CD4-positive, alpha-beta T cell (primary cell): ENCODE measurements around the gene KCNF1. TPM values are rescaled to one million over a fixed set of nuclear protein-coding genes. Genes with fewer than 3 reads are reported as not detected.

Experiments
- ATAC-seq: fragments of 200-7000 bp; cut with Tn5 transposase; one replicate; pipeline ENCODE4 v1.10.0; 2022; ENCODE audit warnings: mild to moderate bottlenecking; ENCODE audit not compliant: poor library complexity
- CTCF ChIA-PET: fragments of 350-600 bp; sonication (Branson Sonifier 250); formaldehyde crosslinking; loops from one replicate; lab custom pipeline; 2021; ENCODE audit warnings: antibody characterized with exemption, inconsistent platforms; lab: Charles Lee
- POLR2A ChIA-PET: fragments of 350-600 bp; sonication (Branson Sonifier 250); formaldehyde crosslinking; loops from one replicate; lab custom pipeline; 2021; ENCODE audit warnings: antibody characterized with exemption, inconsistent platforms; lab: Charles Lee
- DNase-seq, 14 experiments: peaks; one replicate each; pipeline ENCODE4 v3.0.0-alpha.2; 2013 to 2020; ENCODE audit warnings: mixed read lengths in 2 of 14
- H3K27ac ChIP-seq, 2 donors: one replicate each; pipeline versions ENCODE4 v1.5.1 to v1.7.0; 2013; ENCODE audit warnings: low read length in 2 of 2, low read depth in 1 of 2, mild to moderate bottlenecking in 1 of 2
- H3K27me3 ChIP-seq, 2 experiments: 1 replicate in 1 of 2; 2 replicates in 1 of 2; pipeline versions ENCODE4 v1.6.1 to v1.7.0; 2013; ENCODE audit warnings: low read length in 2 of 2, control low read depth in 1 of 2, mild to moderate bottlenecking in 1 of 2, moderate library complexity in 1 of 2; ENCODE audit not compliant: insufficient read depth in 2 of 2, control insufficient read depth in 1 of 2
- H3K36me3 ChIP-seq: one replicate; pipeline ENCODE4 v1.6.1; 2013; ENCODE audit warnings: low read length, control low read depth; ENCODE audit not compliant: insufficient read depth
- H3K4me1 ChIP-seq: one replicate; pipeline ENCODE4 v1.6.1; 2013; ENCODE audit warnings: low read length, control low read depth; ENCODE audit not compliant: insufficient read depth
- H3K4me3 ChIP-seq: one replicate; pipeline ENCODE4 v1.5.1; 2013; ENCODE audit warnings: mild to moderate bottlenecking, low read length, moderate library complexity
- H3K9me3 ChIP-seq, 2 experiments: 1 replicate in 1 of 2; 2 replicates in 1 of 2; pipeline versions ENCODE4 v1.6.1 to v1.7.0; 2013; ENCODE audit warnings: low read length in 2 of 2, mild to moderate bottlenecking in 2 of 2, control low read depth in 1 of 2, moderate library complexity in 1 of 2; ENCODE audit not compliant: control insufficient read depth in 1 of 2, insufficient read depth in 1 of 2
- H3K27ac Mint-ChIP-seq: one replicate; pipeline ENCODE4 v1.8.0; 2020; ENCODE audit warnings: mixed read lengths
- H3K27me3 Mint-ChIP-seq: one replicate; pipeline ENCODE4 v1.8.0; 2021; ENCODE audit warnings: mixed read lengths
- H3K36me3 Mint-ChIP-seq: one replicate; pipeline ENCODE4 v1.8.0; 2021; ENCODE audit warnings: low read depth, mixed read lengths
- H3K4me1 Mint-ChIP-seq: one replicate; pipeline ENCODE4 v1.8.0; 2021; ENCODE audit warnings: low read depth, mixed read lengths
- H3K4me3 Mint-ChIP-seq: one replicate; pipeline ENCODE4 v1.8.0; 2020; ENCODE audit warnings: mild to moderate bottlenecking, mixed read lengths
- H3K9me3 Mint-ChIP-seq: one replicate; pipeline ENCODE4 v1.8.0; 2020; ENCODE audit warnings: mixed read lengths
- CTCF ChIP-seq: fragments of 200-600 bp; IDR thresholded peaks from one replicate; pipeline ENCODE4 v1.8.0; 2022; ENCODE audit warnings: antibody characterized with exemption, mild to moderate bottlenecking
- intact Hi-C, 2 experiments: fragments of 100-400 bp; cut with DNase I in 1 of 2; cut with micrococcal nuclease in 1 of 2; formaldehyde crosslinking; loops; one replicate each; pipeline versions ENCODE4 v1.15.1 to v1.9.0; 2023 to 2025; cut with DNase I, micrococcal nuclease
- total RNA-seq, 174 experiments: library from RNA in 2 of 174; stranded (reverse) in 2 of 174; gene quantifications; one replicate each; pipeline ENCODE4 v1.2.3 and lab custom pipeline; 2021 to 2026

Gene KCNF1
- total RNA-seq, 2 experiments from 2014 or later: not detected

DNA sequence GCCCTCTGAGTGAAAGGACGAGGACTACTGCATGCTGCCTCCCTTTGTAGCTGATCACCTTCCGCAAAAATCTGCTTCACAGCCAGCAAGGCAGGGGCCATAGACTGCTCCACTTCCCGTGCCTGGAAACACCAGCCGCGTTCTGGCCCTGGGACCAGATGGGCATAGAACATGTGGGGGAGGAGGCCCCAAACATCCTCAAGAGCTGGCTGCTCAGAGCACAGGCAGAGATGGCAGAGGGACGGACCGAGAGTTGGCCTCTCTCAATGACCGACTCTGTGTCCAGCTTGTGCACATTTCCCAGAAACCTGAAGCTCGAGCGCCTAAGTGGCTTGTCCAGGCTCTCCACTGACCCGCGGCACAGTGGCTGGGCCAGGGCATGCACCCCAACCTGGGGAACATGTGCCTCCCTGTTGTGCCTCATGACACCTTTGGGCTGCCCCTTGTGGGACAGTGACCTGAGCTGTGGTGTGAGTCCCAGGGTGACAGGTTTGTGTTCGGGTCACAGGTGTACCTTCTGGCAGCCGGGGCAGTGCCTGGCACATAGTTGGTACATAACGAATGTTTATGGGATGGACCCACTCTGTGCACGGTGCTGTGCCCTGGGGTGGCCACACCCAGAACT, 9.1 kb downstream of the KCNF1 start:
- H3K27ac Mint-ChIP-seq: no peak overlapping the region
- Histone ChIP-seq H3K27me3 (peaks cover 0 to 6% of the 10 kb centered on the region in 2 experiments), H3K36me3 (no peaks in the 10 kb centered on the region), H3K4me1 (no peaks in the 10 kb centered on the region), H3K4me3 (no peak overlapping the region), H3K27ac (no peak overlapping the region), H3K9me3 (no peaks in the 10 kb centered on the region)
- CTCF ChIA-PET: no interaction called here
- no peaks in the 10 kb centered on the region for H3K27me3 Mint-ChIP-seq
- POLR2A ChIA-PET: no interaction called here
- H3K36me3 Mint-ChIP-seq: no peaks in the 10 kb centered on the region
- no peaks in the 10 kb centered on the region for H3K9me3 Mint-ChIP-seq
- no peak for TF ChIP-seq CTCF
- intact Hi-C loops: no loop called here
- H3K4me3 Mint-ChIP-seq: no peak overlapping the region
- DNase-seq (no peak), ATAC-seq (no peak)
- H3K4me1 Mint-ChIP-seq: no peaks in the 10 kb centered on the region

GRCh38 chr2:10921525-10921924, 9.8 kb downstream of the KCNF1 start:
- Mint-ChIP-seq H3K4me1 (no peaks in the 10 kb centered on the region), H3K4me3 (no peak overlapping the region), H3K9me3 (no peaks in the 10 kb centered on the region), H3K27me3 (peaks cover 5% of the 10 kb centered on the region), H3K27ac (no peak overlapping the region), H3K36me3 (no peaks in the 10 kb centered on the region)
- intact Hi-C loops: no loop called here
- no peak for ATAC-seq
- Histone ChIP-seq H3K36me3 (no peaks in the 10 kb centered on the region), H3K27me3 (peaks cover 0 to 6% of the 10 kb centered on the region in 2 experiments), H3K4me3 (no peak overlapping the region), H3K27ac (no peak overlapping the region), H3K4me1 (no peaks in the 10 kb centered on the region), H3K9me3 (no peaks in the 10 kb centered on the region)
- ChIA-PET CTCF (no interaction called here), POLR2A (no interaction called here)
- TF ChIP-seq CTCF: no peak
- no peak for DNase-seq

- Mint-ChIP-seq H3K36me3 (no peaks in the 10 kb centered on the region), H3K27me3 (peaks cover 7% of the 10 kb centered on the region), H3K27ac (no peak overlapping the region), H3K4me1 (no peaks in the 10 kb centered on the region), H3K9me3 (no peaks in the 10 kb centered on the region), H3K4me3 (no peak overlapping the region)
- TF ChIP-seq CTCF: no peak
- H3K9me3 ChIP-seq: no peaks in the 10 kb centered on the region
- peaks cover 0 to 6% of the 10 kb centered on the region in 2 experiments for H3K27me3 ChIP-seq
- CTCF ChIA-PET: no interaction called here
- intact Hi-C loops: no loop called here
- H3K36me3 ChIP-seq: no peaks in the 10 kb centered on the region
- no peak overlapping the region for H3K27ac ChIP-seq
- DNase-seq (no peak), ATAC-seq (no peak)
- POLR2A ChIA-PET: no interaction called here
- no peaks in the 10 kb centered on the region for H3K4me1 ChIP-seq
- no peak overlapping the region for H3K4me3 ChIP-seq
These were observed 10.7 kb downstream of the KCNF1 start for GRCh38 chr2:10922307-10923007.
